HG02610 (cell line): ENCODE results near the gene CCDC190.
A peak's percentile ranks its signal among the peaks of the same experiment; 100 is the strongest.
"Not testable (repeated sequence)": the region's sequence is repeated elsewhere in the genome, so short reads cannot be mapped to it uniquely, and the experiment has no call there.

Source experiments
- ATAC-seq: cut with Tn5 transposase; IDR thresholded peaks from one replicate; pipeline ENCODE4 v1.9.1; 2021; ENCODE audit warnings: mild to moderate bottlenecking, moderate library complexity; ENCODE audit not compliant: unreplicated experiment

CCDC190 gene

DNA sequence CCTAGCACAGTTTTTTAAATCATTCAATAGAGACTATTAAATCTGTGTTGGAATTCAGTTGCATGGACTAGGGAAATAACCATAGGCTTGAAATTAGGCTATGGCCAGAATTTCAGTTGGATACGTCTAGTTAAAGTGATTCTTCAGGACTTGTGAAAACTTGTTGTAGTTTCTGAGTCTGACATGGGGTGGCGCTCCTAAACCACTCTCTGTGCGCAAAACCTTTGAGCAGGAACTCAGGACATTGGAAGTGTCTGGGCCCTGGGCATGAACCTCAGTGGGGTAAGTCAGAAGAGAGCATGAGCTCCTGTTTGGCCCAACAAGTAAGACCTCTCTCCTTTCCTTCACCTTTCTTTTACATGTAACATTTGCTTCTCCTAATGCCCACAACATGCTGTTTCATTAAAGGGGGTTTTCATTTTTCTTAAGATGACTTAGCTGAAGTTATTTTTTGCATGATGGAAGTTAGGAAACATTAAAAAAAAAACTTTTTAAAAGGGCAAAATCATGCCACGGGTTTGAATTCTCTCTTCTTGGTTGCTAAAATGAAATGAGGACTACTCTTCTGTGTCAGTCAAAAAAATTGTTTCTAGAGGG is 17.1 kb upstream of the CCDC190 start:
- no peak for ATAC-seq

GRCh38 chr1:162877412-162877811 is 16.4 kb upstream of the CCDC190 start:
- no peak for ATAC-seq

DNA sequence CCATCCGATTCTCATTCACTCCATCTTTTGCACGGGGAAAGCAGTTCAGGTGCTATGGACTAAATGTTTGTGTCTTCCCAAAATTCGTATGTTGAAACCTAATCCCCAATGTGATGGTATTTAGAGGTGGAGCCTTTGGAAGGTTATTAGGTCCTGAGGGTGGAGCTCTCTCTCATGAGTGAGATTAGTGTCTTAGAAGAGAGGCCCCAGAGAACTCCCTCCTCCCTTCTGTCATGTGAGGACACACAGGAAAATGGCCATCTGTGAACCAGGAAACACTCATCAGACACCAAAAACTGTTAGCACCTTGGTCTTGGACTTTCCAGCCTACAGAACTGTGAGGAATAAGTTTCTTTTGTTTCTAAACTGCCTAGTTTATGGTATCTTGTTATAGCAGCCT is 15.8 kb upstream of the CCDC190 start:
- no peak for ATAC-seq

DNA sequence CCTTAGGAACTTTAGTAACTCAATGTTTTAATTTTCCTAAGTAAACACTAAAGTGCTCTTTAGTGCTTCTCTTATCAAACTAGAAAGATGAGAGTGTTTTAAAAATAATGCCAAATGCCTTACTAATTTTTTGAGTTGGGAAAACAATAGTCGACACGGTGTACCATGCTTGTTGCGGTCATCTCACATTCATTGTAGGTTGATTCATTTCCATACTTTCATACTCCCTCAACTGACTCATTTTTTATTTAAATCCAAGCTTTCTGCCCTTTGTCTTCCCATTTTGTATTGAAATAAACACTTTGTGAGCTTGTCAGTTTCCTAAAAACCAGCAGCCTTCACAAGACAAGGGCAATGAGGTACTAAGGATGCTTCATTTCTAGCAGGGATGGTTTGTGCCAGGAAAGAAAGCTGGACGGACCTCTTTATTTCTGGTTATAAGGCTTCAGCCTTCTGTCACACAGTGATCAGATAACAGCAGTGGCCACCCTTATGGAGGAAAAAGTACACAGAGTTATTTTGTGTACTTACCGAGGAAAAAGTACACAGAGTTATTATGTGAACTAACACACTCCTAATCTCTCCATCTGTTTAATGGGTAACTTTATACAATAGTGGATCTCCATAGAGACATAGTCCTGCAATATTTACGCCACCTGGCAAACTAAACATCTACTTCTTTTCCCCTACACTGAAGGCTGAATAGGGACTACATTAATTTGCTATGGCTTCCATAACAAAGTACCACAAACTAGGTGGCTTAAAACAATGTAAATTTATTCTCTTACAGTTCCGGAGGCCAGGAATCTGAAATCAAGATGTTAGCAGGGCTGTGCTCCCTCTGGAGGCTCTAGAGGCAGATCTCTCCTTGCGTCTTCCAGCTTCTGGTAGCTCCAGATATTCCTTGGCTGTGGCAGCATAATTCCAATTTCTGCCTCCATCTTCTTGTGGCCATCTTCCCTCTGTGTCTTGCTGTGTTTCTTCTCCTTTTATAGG is 13.0 kb upstream of the CCDC190 start:
- ATAC-seq, result no peak

DNA sequence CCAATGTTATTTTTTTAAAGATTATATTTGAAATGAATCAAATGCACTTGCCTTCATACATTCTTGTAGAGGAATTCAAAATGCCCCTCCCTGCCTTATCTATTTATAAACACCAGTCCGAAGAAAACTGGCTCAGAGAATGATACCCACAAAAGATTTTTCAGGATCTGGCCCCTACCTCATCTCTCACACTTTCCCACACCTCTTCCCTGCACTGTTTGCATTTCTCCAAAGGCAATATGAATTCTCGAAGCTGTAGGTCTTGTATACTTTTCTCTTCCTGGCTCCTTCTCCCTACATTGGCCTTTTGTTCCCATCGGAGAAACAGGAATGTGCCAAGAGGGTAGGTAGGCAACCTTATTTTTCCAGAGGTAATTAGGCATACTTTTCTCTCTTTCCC is 12.0 kb upstream of the CCDC190 start:
- ATAC-seq, result no peak

GRCh38 chr1:162871417-162871816 is 10.4 kb upstream of the CCDC190 start:
- ATAC-seq, result not testable (repeated sequence)

DNA sequence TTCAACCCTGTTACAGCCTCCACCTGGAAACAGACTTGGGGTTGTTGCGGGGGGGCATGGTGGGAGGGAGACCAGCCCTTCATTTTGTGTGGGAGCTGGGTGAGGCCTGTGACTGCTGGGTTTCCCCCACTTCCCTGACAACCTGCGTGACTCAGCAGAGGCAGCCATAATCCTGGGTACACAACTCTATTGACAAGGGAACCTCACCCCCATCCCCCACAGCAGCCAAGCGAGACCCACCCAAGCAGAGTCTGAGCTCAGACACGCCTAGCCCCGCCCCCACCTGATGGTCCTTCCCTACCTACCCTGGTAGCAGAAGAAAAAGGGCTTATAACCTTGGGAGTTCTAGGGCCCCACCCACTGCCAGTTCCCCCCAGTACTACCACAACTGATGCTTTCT is 8.0 kb upstream of the CCDC190 start:
- ATAC-seq, result no peak

GRCh38 chr1:162861625-162862024 is 650 bp upstream of the CCDC190 start:
- no peak for ATAC-seq

- no peak for ATAC-seq
Measured at GRCh38 chr1:162859191-162859590, 1.8 kb downstream of the CCDC190 start.

DNA sequence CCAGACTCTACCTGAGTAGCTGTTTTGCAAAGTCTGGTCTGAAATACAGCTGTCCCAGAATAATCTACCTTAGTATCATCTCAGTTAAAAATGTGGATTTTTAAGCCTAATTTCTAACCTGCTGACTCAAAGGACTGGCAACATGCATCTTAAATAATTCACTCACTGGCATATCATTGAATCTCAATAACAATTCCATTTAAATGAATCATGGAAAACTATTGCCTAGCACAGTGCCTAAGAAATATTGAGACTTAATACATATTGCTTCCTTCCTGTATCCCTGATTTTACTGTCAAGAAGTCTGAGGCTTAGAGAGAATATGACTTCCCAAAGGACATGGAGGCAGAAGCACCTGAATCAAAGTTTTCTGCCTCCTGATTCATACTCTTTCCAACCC is 3.1 kb downstream of the CCDC190 start:
- no peak for ATAC-seq

DNA sequence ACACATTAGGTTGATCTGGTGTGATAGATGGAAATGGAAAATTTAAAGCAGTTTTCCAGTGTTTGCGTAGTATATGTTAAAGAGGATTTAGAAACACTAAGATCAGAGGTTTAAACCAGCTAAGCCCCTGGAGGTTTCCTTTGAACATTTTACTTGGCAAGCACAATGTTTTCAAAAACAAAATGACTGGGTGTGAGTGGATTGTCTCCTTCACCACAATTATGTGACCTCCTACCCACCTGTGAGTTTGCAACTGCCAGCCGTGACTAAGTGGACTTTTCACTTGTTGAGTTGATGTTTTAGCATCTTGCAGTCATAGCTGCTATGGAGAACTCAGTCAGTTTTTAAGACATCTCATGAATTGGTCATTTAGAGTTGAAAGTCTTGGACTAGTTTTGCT is 4.7 kb downstream of the CCDC190 start:
- ATAC-seq, result no peak

GRCh38 chr1:162855461-162856150 is 5.4 kb downstream of the CCDC190 start:
- no peak for ATAC-seq

- ATAC-seq, result peak; percentile 86
Measured at GRCh38 chr1:162854245-162854882, 6.6 kb downstream of the CCDC190 start.

DNA sequence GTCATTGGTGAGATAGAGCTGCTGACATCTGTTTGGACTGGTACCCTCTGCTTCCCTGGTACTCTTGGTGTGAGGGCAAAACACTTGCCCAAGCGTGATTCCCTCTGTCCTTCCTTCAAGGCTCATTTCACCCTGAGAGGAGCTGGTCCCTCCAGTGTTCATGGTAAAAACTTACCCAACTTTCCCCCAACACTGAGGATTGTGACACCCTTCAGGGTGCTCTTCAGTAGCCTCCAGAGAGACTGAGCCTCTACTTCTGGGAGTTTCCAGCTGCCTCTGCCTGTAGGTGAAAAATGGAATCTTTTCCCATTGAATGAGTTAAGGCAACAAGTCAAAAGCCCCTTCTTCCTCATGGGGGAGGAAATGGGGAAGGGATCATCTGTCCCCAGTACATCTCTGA is 9.6 kb downstream of the CCDC190 start:
- no peak for ATAC-seq

DNA sequence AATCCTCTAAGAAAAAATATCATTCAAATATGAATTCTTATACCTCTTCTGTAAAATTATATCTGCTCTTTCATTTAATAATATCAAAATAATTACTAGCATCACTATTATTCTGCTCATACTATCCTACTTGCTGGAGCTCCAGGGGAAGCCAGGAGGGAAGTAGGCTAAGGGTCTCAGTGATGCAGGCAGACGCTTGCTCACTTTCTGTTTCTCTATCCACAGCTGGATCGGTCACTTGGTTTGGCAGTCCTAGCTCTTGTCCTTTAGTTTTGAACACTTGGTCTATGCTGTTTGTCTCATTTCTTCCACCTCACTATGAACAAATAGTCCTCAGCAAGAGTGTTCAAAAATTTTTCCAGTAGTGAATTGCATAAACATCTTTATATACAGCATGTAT is 11.3 kb downstream of the CCDC190 start:
- no peak for ATAC-seq

GRCh38 chr1:162847839-162848453 is 13.0 kb downstream of the CCDC190 start:
- peak; percentile 75 for ATAC-seq

DNA sequence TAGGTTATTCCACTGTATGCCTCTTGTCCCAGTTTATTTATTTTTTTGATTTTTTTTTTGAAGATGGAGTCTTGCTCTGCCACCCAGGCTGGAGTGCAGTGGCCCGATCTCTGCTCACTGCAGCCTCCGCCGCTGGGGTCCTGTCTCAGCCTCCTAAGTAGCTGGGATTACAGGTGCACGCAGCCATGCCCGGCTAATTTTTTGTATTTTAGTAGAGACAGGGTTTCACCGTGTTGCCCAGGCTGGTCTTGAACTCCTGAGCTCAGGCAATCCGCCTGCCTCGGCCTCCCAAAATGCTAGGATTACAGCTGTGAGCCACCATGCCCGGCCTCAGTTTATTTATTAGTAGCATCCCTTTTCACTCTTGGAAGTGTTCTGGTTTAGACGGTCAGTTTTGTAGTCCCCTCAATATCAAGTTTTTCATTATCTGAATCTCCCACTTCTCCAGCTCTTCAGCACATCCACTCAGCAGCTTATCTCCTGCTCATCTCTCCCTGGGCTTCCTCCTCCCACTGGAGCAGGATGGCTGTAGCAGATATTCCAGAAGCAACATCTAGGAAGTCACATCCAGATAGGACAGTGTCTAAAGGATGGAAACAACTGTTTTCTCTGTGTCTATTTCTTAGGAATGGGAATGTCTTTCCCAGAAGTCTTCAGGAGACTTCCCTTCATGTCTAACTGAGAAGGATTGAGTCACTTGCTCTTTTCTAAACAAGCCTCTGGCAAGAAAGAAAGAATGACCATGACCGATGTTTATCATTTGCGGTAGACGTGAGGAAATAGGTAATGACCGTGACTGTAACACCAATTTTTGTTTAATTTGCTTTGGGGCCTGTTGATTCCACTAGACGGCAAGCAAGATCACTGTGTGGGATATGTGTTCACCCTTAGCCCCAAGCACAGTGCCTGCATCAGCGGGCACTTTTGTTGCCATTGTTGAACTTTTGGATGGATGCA is 14.4 kb downstream of the CCDC190 start:
- ATAC-seq, result no peak

DNA sequence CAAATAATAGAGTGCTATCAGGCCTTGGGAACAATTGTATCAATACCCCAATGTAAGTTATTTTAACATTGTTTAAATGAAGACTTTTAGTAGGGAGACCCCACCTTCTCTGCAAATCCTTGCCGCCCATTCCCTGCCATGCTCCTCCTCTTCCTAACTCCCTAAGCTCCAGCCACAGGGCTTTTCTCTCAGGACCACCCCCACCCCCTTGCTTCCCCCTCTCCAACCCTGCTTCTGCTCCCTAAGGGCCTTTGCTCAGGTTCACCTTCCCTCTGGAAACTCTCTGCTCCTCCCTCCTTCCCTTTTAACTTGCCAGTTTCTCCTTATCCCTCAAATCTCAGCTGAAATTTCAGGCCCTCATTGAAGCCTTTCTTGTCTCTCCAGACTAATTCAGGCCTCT is 16.8 kb downstream of the CCDC190 start:
- no peak for ATAC-seq

GRCh38 chr1:162840250-162840839 is 20.6 kb downstream of the CCDC190 start:
- no peak for ATAC-seq
